Uterus (tissue), 2 donors: Measurements from ENCODE around the gene LALBA.

Experiments used
- CTCF ChIP-seq, 4 experiments: fragments of 200-600 bp in 2 of 4; fragments of 450-650 bp in 2 of 4; sonication (generic) in 2 of 4; IDR thresholded peaks; one replicate each; pipeline ENCODE4 v1.5.1; 2016 to 2019; ENCODE audit warnings: antibody characterized with exemption in 4 of 4, mild to moderate bottlenecking in 2 of 4, moderate library complexity in 1 of 4
- POLR2A ChIP-seq, 2 donors: fragments of 450-650 bp; IDR thresholded peaks; one replicate each; pipeline ENCODE4 v1.6.1; 2016; ENCODE audit warnings: antibody characterized with exemption in 2 of 2, mild to moderate bottlenecking in 1 of 2, moderate library complexity in 1 of 2

- no peak for TF ChIP-seq POLR2A (IDR thresholded peaks at IDR 0.05)
- TF ChIP-seq CTCF (IDR thresholded peaks at IDR 0.05): no peak
Measured at GRCh38 chr12:48583728-48584127, 13.9 kb upstream of the LALBA start.
